ENCODE measurements around the gene OR2A25.

OR2A25 gene

GRCh38 chr7:144085978-144086377, 16.4 kb downstream of the OR2A25 start, which contains the start of gene OR2A12:
TSS of gene OR2A12 (plus strand) at chr7:144086278. CDS start at chr7:144095108, 8,830 bp downstream.
- FAIRE-seq = no peak

DNA sequence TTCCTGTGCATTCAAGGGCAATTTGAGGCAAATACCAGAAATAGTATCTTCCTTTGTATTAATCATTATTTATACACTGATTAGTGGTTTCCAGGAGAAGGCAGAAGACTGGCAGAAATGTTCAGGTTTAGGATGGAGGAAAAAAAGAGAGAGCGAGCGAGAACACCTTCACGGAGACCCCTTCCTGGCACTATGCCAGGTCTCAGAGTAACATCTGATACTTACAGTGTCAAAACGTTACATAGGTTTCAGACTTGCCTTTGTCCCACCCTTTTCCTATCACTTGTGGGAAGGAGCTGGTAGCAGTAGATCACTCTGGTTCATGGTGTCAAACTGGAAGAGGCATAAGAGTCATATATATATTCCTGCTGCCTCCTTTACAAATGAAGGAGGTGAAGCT, 17.1 kb downstream of the OR2A25 start:
- no peak for FAIRE-seq

- FAIRE-seq = no peak
These were observed 17.6 kb downstream of the OR2A25 start for GRCh38 chr7:144087230-144087629.

GRCh38 chr7:144090667-144091066, 21.1 kb downstream of the OR2A25 start:
- no peak for FAIRE-seq

GRCh38 chr7:144098776-144099175, 29.2 kb downstream of the OR2A25 start:
- no peak for FAIRE-seq

DNA sequence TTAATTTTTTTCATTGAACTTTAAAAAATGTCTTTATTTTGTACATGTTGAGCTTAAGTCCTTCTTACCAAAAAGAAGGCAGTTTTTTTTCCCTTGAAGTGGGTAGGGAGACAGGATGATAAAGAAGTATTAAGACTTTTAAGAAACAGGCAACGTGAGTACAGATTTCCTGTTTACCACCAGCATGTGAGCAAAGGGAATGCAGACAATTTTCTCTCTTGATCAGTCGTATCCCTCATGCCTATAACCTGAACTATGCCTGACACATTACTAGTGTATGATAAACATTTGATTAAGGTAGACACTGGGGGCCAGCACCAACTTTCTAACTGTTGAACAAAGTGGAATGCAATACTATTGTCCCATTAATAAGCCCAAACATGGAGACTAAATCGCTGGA, 31.0 kb downstream of the OR2A25 start:
- FAIRE-seq = no peak

- FAIRE-seq = no peak
These were observed 32.4 kb downstream of the OR2A25 start for GRCh38 chr7:144102041-144102440.

GRCh38 chr7:144105211-144105610, 35.6 kb downstream of the OR2A25 start:
- no peak for FAIRE-seq

DNA sequence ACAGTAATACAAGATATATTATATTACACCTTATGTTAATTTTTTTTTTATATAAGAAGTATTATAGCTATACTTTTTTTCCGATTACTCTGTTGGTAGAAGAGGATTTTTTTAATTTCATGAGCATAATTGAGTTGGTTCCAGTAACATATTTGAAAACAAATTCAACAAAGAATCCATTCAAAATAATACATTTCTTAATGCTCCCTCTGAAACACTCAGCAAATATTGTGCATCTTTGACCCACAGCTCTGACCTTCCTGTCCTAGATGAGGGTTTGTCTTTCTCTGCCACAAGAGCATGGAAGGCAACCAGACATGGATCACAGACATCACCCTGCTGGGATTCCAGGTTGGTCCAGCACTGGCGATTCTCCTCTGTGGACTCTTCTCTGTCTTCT, 39.7 kb downstream of the OR2A25 start, which contains the start of gene OR2A2:
Gene OR2A2 (plus strand): TSS at position 301 of the 400 bp plus-strand sequence. CDS start 0 bp downstream, at position 301.
- peak; percentile 60 for FAIRE-seq

- FAIRE-seq = no peak
These were observed 40.7 kb downstream of the OR2A25 start for GRCh38 chr7:144110272-144110671.

- FAIRE-seq = no peak
These were observed 44.0 kb downstream of the OR2A25 start for GRCh38 chr7:144113651-144114050.

GRCh38 chr7:144118341-144118740, 48.7 kb downstream of the OR2A25 start:
- no peak for FAIRE-seq

DNA sequence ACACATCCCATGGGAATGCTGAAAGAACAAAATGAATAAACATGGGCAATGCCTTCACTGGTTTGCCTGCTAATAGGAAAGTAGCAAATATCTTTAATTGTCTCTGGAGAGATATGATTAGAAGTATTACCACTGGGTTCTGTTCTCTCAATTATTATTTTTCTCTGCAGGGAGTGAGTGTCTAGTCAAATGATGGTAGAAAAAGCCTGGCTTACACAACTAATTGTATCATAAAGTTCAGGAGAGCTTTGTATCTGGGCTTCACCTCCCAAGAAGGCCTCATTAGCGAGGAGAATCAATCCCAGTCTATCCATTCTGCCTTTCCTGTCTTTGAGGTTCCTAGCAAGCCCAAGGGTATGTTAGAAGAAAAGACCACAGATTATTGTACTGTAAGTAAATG, 53.3 kb downstream of the OR2A25 start, which contains the start of gene OR2A14:
Gene OR2A14 (plus strand): TSS at position 301 of the 400 bp plus-strand sequence. CDS start 5,937 bp downstream, outside the sequence.
- no peak for FAIRE-seq
